HG03108 (cell line): ENCODE measurements around the gene MAN2C1.
"Not testable (repeated sequence)": the region's sequence is repeated elsewhere in the genome, so short reads cannot be mapped to it uniquely, and the experiment has no call there.

Experiments used
- ATAC-seq: cut with Tn5 transposase; IDR thresholded peaks from one replicate; pipeline ENCODE4 v1.9.1; 2021; ENCODE audit warnings: moderate library complexity; ENCODE audit not compliant: unreplicated experiment

MAN2C1 gene

DNA sequence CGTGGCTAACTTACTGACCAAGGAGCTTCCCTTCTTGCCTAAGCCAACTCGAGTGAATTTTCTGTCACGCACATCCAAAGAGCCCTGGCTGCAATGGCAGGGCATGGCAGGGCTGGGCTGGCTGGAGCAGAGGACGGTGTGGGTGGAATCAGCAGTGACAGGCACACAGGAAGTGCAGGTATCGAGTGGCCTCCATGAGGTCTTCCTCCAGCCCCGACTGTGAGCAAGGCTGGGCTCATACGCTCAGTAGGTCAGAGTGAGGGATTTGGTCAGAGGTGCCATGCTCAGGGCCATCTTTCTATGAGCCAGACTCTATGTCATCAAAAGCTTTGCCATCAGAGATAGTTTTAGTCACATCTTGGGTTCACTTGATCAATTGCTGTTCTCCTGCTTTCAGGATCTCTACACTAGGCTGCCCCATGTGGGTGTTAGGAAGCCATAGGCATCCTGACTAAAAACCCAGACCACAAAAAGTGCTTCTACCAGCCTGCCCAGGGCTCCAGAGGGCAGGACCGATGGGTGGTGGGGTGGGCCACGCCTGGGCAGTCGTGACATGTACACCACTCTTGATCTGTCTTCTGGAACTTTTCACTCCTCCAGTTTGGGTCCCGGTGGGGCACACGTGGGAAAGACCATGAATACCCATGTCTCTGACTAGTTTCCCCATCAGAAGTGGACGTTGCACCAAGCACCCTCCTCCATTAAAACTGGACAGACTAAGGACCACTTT is 55.1 kb downstream of the MAN2C1 start:
- ATAC-seq = no peak

GRCh38 chr15:75312548-75312947 is 55.9 kb downstream of the MAN2C1 start:
- not testable (repeated sequence) for ATAC-seq

DNA sequence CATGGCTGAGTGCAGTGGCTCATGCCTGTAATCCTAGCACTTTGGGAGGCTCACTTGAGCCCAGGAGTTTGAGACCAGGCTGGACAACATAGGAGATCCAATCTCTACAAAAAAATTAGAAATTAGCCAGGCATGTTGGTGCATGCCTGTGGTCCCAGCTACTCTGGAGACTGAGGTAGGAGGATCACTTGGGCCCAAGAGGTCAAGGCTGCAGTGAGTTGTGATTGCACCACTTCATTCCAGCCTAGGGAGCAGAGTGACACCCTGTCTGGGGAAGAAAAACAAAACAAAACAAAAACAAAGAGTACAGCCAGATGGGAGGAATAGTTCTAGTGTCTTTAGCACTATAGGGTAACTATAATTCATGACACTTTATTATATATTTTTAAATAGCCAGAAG is 58.7 kb downstream of the MAN2C1 start:
- ATAC-seq = no peak

DNA sequence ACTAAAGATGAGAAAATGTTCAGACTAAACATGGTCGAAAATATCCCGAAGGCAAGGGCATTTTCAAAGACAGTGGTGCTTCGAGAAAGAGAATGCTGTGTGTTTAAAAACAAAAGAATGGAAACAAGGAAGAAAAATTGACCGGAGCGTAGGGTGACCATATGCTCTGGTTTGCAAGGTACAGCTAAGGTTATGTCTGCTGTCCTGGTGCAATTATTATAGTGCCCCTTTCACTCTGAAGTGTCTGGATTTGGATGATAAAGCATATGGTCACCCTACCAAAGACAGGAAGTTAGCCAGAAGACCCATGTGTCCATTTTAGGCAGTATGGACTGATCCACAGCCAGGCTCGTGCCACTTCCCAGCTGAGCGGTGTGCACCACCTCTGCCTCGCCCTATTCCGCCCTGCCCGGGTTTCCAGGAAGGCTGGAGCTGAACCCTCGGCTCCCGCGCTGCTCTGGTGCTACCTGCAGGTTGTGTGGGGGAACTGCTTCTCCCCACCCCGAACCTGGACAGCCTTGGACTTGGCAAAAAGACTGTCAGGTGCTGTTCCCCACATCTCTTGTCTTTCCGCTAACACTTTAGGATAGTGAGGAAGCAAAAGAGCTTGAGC is 60.5 kb downstream of the MAN2C1 start:
- no peak for ATAC-seq

- ATAC-seq = no peak
Measured at GRCh38 chr15:75306188-75306587, 62.2 kb downstream of the MAN2C1 start.
